ENCODE measurements around the gene PGLYRP4.

Gene PGLYRP4

GRCh38 chr1:153367090-153367489 lies 18.4 kb upstream of the PGLYRP4 start:
- no peaks in the 10 kb centered on the region for H3K4me1 ChIP-seq (ENCODE audit: low read length)
- no peak for DNase-seq
- H3F3A ChIP-seq (ENCODE audit: insufficient read depth, low read length) = no peaks in the 10 kb centered on the region
- H3K27me3 ChIP-seq (replicated peaks; ENCODE audit: insufficient read depth, low read length) = no peaks in the 10 kb centered on the region
- no peak overlapping the region for H3K4me2 ChIP-seq (ENCODE audit: low read depth, low read length)
- no peak overlapping the region for H3K9ac ChIP-seq (ENCODE audit: low read length)
- no peaks in the 10 kb centered on the region for H3K36me3 ChIP-seq (replicated peaks; ENCODE audit: insufficient read depth, low read length)
- no peaks in the 10 kb centered on the region for H3K79me2 ChIP-seq (ENCODE audit: low read length)
- no peak overlapping the region for H2AFZ ChIP-seq (ENCODE audit: low read length)
- H3K4me3 ChIP-seq (ENCODE audit: low read length) = no peak overlapping the region
- no peaks in the 10 kb centered on the region for H3K9me3 ChIP-seq (replicated peaks; ENCODE audit: insufficient read depth, low read length)
- H3K27ac ChIP-seq (ENCODE audit: low read length) = no peak overlapping the region
- H4K20me1 ChIP-seq (ENCODE audit: insufficient read depth, low read length) = no peaks in the 10 kb centered on the region
- TF ChIP-seq, protein P1, sequence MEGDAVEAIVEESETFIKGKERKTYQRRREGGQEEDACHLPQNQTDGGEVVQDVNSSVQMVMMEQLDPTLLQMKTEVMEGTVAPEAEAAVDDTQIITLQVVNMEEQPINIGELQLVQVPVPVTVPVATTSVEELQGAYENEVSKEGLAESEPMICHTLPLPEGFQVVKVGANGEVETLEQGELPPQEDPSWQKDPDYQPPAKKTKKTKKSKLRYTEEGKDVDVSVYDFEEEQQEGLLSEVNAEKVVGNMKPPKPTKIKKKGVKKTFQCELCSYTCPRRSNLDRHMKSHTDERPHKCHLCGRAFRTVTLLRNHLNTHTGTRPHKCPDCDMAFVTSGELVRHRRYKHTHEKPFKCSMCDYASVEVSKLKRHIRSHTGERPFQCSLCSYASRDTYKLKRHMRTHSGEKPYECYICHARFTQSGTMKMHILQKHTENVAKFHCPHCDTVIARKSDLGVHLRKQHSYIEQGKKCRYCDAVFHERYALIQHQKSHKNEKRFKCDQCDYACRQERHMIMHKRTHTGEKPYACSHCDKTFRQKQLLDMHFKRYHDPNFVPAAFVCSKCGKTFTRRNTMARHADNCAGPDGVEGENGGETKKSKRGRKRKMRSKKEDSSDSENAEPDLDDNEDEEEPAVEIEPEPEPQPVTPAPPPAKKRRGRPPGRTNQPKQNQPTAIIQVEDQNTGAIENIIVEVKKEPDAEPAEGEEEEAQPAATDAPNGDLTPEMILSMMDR (IDR thresholded peaks at IDR 0.05; ENCODE audit: low read length) = no peak
- TF ChIP-seq EZH2 (optimal IDR thresholded peaks at IDR 0.05; ENCODE audit: low read depth, low read length) (no peak), EZH2phosphoT487 (IDR thresholded peaks at IDR 0.05; ENCODE audit: low read length) (no peak)
- no peaks in the 10 kb centered on the region for H3K9me2 ChIP-seq (replicated peaks; ENCODE audit: insufficient read depth, low read length)

- Histone ChIP-seq H3K27ac (ENCODE audit: low read length) (no peak overlapping the region), H3K79me2 (ENCODE audit: low read length) (no peaks in the 10 kb centered on the region), H3K4me3 (ENCODE audit: low read length) (no peak overlapping the region), H3K9ac (ENCODE audit: low read length) (no peak overlapping the region), H3K9me2 (replicated peaks; ENCODE audit: insufficient read depth, low read length) (no peaks in the 10 kb centered on the region), H3K27me3 (replicated peaks; ENCODE audit: insufficient read depth, low read length) (no peaks in the 10 kb centered on the region), H3K4me1 (ENCODE audit: low read length) (no peaks in the 10 kb centered on the region), H3K4me2 (ENCODE audit: low read depth, low read length) (no peak overlapping the region), H3F3A (ENCODE audit: insufficient read depth, low read length) (no peaks in the 10 kb centered on the region), H2AFZ (ENCODE audit: low read length) (no peak overlapping the region), H4K20me1 (ENCODE audit: insufficient read depth, low read length) (no peaks in the 10 kb centered on the region), H3K9me3 (replicated peaks; ENCODE audit: insufficient read depth, low read length) (no peaks in the 10 kb centered on the region), H3K36me3 (replicated peaks; ENCODE audit: insufficient read depth, low read length) (no peaks in the 10 kb centered on the region)
- DNase-seq = no peak
- no peak for TF ChIP-seq EZH2phosphoT487 (IDR thresholded peaks at IDR 0.05; ENCODE audit: low read length)
- no peak for TF ChIP-seq EZH2 (optimal IDR thresholded peaks at IDR 0.05; ENCODE audit: low read depth, low read length)
- TF ChIP-seq, protein P1 (IDR thresholded peaks at IDR 0.05; ENCODE audit: low read length) = no peak
These were observed 17.6 kb upstream of the PGLYRP4 start for GRCh38 chr1:153366261-153366660.

DNA sequence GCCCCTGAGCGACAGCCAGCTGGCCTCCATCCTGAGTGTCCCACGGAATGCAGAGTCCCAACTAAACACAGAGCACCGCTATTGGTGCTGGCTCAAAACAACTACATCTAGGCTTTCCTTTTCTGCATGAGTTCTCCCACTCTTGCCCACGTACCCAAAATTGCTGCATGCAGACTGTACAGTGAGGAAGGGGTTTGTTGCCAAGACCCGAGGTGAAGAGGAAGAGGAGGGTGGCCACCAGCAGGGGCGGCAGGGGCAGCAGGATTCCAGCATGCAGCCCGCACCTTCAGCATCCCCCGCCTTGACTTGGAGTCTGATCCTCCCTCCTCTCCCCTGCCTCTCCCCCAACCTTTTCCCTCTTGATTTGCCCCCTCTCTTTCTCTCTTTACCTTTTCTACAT lies 17.1 kb upstream of the PGLYRP4 start:
- Histone ChIP-seq H3K9me2 (replicated peaks; ENCODE audit: insufficient read depth, low read length) (no peaks in the 10 kb centered on the region), H3K4me3 (ENCODE audit: low read length) (no peak overlapping the region), H3K4me1 (ENCODE audit: low read length) (no peaks in the 10 kb centered on the region), H3F3A (ENCODE audit: insufficient read depth, low read length) (no peaks in the 10 kb centered on the region), H4K20me1 (ENCODE audit: insufficient read depth, low read length) (no peaks in the 10 kb centered on the region), H3K9ac (ENCODE audit: low read length) (no peak overlapping the region), H3K79me2 (ENCODE audit: low read length) (no peaks in the 10 kb centered on the region), H3K27me3 (replicated peaks; ENCODE audit: insufficient read depth, low read length) (no peaks in the 10 kb centered on the region), H3K36me3 (replicated peaks; ENCODE audit: insufficient read depth, low read length) (no peaks in the 10 kb centered on the region), H3K4me2 (ENCODE audit: low read depth, low read length) (no peak overlapping the region), H3K9me3 (replicated peaks; ENCODE audit: insufficient read depth, low read length) (no peaks in the 10 kb centered on the region), H3K27ac (ENCODE audit: low read length) (no peak overlapping the region), H2AFZ (ENCODE audit: low read length) (no peak overlapping the region)
- DNase-seq = no peak
- TF ChIP-seq, protein P1 (IDR thresholded peaks at IDR 0.05; ENCODE audit: low read length) = no peak
- TF ChIP-seq EZH2 (optimal IDR thresholded peaks at IDR 0.05; ENCODE audit: low read depth, low read length) (no peak), EZH2phosphoT487 (IDR thresholded peaks at IDR 0.05; ENCODE audit: low read length) (no peak)
